Measurements from ENCODE around the gene OR1Q1.

Gene OR1Q1, protein sequence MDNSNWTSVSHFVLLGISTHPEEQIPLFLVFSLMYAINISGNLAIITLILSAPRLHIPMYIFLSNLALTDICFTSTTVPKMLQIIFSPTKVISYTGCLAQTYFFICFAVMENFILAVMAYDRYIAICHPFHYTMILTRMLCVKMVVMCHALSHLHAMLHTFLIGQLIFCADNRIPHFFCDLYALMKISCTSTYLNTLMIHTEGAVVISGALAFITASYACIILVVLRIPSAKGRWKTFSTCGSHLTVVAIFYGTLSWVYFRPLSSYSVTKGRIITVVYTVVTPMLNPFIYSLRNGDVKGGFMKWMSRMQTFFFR

GRCh38 chr9:122614362-122614761 lies at the start of gene OR1Q1:
Gene OR1Q1, plus strand, starts transcription at chr9:122614738. Its CDS starts 0 bp downstream, at chr9:122614738.
- Histone ChIP-seq H3K79me2 (ENCODE audit: control insufficient read depth, low read length) (no peaks in the 10 kb centered on the region), H3K27me3 (ENCODE audit: control insufficient read depth, low read length) (peaks cover 7% of the 10 kb centered on the region; the same call in 1 of the 2 replicates), H3K36me3 (ENCODE audit: control insufficient read depth, low read length) (no peaks in the 10 kb centered on the region), H3K9me3 (ENCODE audit: control insufficient read depth, insufficient read depth, low read length) (no peaks in the 10 kb centered on the region), H3K4me3 (ENCODE audit: low read length) (no peak within 1 kb of the TSS), H4K20me1 (ENCODE audit: control insufficient read depth, insufficient read depth, low read depth, low read length) (no peaks in the 10 kb centered on the region), H3F3A (ENCODE audit: control insufficient read depth, insufficient read depth) (no peaks in the 10 kb centered on the region), H3K9me2 (replicated peaks; ENCODE audit: control insufficient read depth, low read length) (no peaks in the 10 kb centered on the region), H3K4me2 (ENCODE audit: low read length) (no peak within 1 kb of the TSS), H3K4me1 (ENCODE audit: control insufficient read depth, low read length) (no peaks in the 10 kb centered on the region), H3K27ac (ENCODE audit: low read depth, low read length) (no peak within 1 kb of the TSS)
- TF ChIP-seq EZH2phosphoT487 (IDR thresholded peaks at IDR 0.05; ENCODE audit: borderline replicate concordance, low read length): no peak
- TF ChIP-seq, protein P1, sequence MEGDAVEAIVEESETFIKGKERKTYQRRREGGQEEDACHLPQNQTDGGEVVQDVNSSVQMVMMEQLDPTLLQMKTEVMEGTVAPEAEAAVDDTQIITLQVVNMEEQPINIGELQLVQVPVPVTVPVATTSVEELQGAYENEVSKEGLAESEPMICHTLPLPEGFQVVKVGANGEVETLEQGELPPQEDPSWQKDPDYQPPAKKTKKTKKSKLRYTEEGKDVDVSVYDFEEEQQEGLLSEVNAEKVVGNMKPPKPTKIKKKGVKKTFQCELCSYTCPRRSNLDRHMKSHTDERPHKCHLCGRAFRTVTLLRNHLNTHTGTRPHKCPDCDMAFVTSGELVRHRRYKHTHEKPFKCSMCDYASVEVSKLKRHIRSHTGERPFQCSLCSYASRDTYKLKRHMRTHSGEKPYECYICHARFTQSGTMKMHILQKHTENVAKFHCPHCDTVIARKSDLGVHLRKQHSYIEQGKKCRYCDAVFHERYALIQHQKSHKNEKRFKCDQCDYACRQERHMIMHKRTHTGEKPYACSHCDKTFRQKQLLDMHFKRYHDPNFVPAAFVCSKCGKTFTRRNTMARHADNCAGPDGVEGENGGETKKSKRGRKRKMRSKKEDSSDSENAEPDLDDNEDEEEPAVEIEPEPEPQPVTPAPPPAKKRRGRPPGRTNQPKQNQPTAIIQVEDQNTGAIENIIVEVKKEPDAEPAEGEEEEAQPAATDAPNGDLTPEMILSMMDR (IDR thresholded peaks at IDR 0.05; ENCODE audit: low read depth, low read length, poor library complexity, severe bottlenecking): no peak

DNA sequence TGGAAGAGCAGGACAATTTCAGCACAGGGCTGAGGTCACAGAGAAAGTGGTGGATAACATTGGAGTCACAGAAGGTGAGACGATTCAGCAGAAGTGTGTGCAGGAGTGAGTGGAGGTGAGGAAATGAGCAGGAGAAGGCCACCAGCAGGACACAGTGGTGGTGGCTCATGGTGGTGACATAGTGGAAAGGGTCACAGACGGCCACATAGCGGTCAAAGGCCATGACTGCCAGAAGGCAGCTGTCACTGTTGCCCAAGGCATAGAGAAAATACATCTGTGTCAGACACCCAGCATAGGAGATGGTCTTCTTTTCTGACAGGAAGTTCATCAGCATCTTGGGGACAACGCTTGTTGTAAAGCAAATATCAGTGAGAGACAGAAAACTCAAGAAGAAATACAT lies 46.6 kb upstream of the OR1Q1 start:
- Histone ChIP-seq H4K20me1 (ENCODE audit: control insufficient read depth, insufficient read depth, low read depth, low read length) (no peaks in the 10 kb centered on the region), H3K9me3 (ENCODE audit: control insufficient read depth, insufficient read depth, low read length) (peaks cover 4% of the 10 kb centered on the region; the same call in 1 of the 2 replicates), H3K36me3 (ENCODE audit: control insufficient read depth, low read length) (no peaks in the 10 kb centered on the region), H3K4me2 (ENCODE audit: low read length) (no peak overlapping the region), H3K4me3 (ENCODE audit: low read length) (no peak overlapping the region), H3K9me2 (replicated peaks; ENCODE audit: control insufficient read depth, low read length) (no peaks in the 10 kb centered on the region), H3F3A (ENCODE audit: control insufficient read depth, insufficient read depth) (no peaks in the 10 kb centered on the region), H3K79me2 (ENCODE audit: control insufficient read depth, low read length) (no peaks in the 10 kb centered on the region), H3K27ac (ENCODE audit: low read depth, low read length) (no peak overlapping the region), H3K27me3 (ENCODE audit: control insufficient read depth, low read length) (no peaks in the 10 kb centered on the region), H3K4me1 (ENCODE audit: control insufficient read depth, low read length) (no peaks in the 10 kb centered on the region)
- TF ChIP-seq EZH2phosphoT487 (IDR thresholded peaks at IDR 0.05; ENCODE audit: borderline replicate concordance, low read length): no peak

GRCh38 chr9:122572456-122572855 lies 42.1 kb upstream of the OR1Q1 start:
- Histone ChIP-seq H4K20me1 (ENCODE audit: control insufficient read depth, insufficient read depth, low read depth, low read length) (no peaks in the 10 kb centered on the region), H3K4me2 (ENCODE audit: low read length) (no peak overlapping the region), H3K27ac (ENCODE audit: low read depth, low read length) (no peak overlapping the region), H3K4me3 (ENCODE audit: low read length) (no peak overlapping the region), H3K27me3 (ENCODE audit: control insufficient read depth, low read length) (no peaks in the 10 kb centered on the region), H3K9me2 (replicated peaks; ENCODE audit: control insufficient read depth, low read length) (no peaks in the 10 kb centered on the region), H3F3A (ENCODE audit: control insufficient read depth, insufficient read depth) (no peaks in the 10 kb centered on the region), H3K79me2 (ENCODE audit: control insufficient read depth, low read length) (no peaks in the 10 kb centered on the region), H3K36me3 (ENCODE audit: control insufficient read depth, low read length) (no peaks in the 10 kb centered on the region), H3K9me3 (ENCODE audit: control insufficient read depth, insufficient read depth, low read length) (no peaks in the 10 kb centered on the region), H3K4me1 (ENCODE audit: control insufficient read depth, low read length) (no peaks in the 10 kb centered on the region)
- TF ChIP-seq, protein P1 (IDR thresholded peaks at IDR 0.05; ENCODE audit: low read depth, low read length, poor library complexity, severe bottlenecking): no peak
- no peak for TF ChIP-seq EZH2phosphoT487 (IDR thresholded peaks at IDR 0.05; ENCODE audit: borderline replicate concordance, low read length)

DNA sequence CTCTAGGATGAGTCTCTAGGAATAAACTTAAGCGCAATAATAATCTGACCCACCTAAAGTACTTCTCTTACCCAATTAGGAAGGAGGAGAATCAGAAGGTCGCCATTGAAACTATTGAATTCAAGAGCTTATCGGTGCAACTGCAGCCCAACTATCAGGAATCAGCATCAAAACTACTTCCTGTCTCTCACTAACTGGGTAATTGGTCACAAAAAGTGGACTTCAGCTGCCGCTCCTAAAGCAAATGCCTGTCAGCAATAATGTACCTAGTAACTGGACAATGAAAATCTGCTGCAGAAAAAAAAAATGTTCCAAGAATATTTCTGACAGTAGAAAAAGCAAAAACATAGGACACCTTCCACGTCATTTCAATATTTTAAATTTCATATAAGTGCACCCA lies 34.7 kb upstream of the OR1Q1 start:
- Histone ChIP-seq H3K27me3 (ENCODE audit: control insufficient read depth, low read length) (no peaks in the 10 kb centered on the region), H3K9me3 (ENCODE audit: control insufficient read depth, insufficient read depth, low read length) (no peaks in the 10 kb centered on the region), H3K4me2 (ENCODE audit: low read length) (no peak overlapping the region), H3K36me3 (ENCODE audit: control insufficient read depth, low read length) (no peaks in the 10 kb centered on the region), H3K79me2 (ENCODE audit: control insufficient read depth, low read length) (no peaks in the 10 kb centered on the region), H4K20me1 (ENCODE audit: control insufficient read depth, insufficient read depth, low read depth, low read length) (no peaks in the 10 kb centered on the region), H3K4me3 (ENCODE audit: low read length) (no peak overlapping the region), H3K27ac (ENCODE audit: low read depth, low read length) (no peak overlapping the region), H3K4me1 (ENCODE audit: control insufficient read depth, low read length) (no peaks in the 10 kb centered on the region), H3F3A (ENCODE audit: control insufficient read depth, insufficient read depth) (no peaks in the 10 kb centered on the region), H3K9me2 (replicated peaks; ENCODE audit: control insufficient read depth, low read length) (no peaks in the 10 kb centered on the region)
- TF ChIP-seq, protein P1 (IDR thresholded peaks at IDR 0.05; ENCODE audit: low read depth, low read length, poor library complexity, severe bottlenecking): no peak
- no peak for TF ChIP-seq EZH2phosphoT487 (IDR thresholded peaks at IDR 0.05; ENCODE audit: borderline replicate concordance, low read length)

Data from DOHH2 (cell line).